Fibroblast of lung (primary cell): ENCODE data around the gene STX5. TPM values are rescaled to one million over a fixed set of nuclear protein-coding genes. Genes with fewer than 3 reads are reported as not detected.
A peak's percentile ranks its signal among the peaks of the same experiment; 100 is the strongest.

Experiments used
- DNase-seq, 2 donors: peaks; one replicate each; pipeline versions ENCODE4 v3.0.0 to v3.0.0-alpha.2; 2010; ENCODE audit warnings: low read depth in 2 of 2
- H2AFZ ChIP-seq: 2 replicates; pipeline ENCODE4 v1.5.1; 2012; ENCODE audit warnings: low read length, control low read depth, inconsistent platforms
- H3K27ac ChIP-seq: 2 replicates; pipeline ENCODE4 v1.5.1; 2011; ENCODE audit warnings: low read length, control low read depth; ENCODE audit not compliant: insufficient read depth
- H3K27me3 ChIP-seq: 2 replicates; pipeline ENCODE4 v1.5.1; 2011; ENCODE audit warnings: mild to moderate bottlenecking, low read length; ENCODE audit not compliant: control insufficient read depth, insufficient read depth
- H3K36me3 ChIP-seq: 2 replicates; pipeline ENCODE4 v1.5.1; 2011; ENCODE audit warnings: low read length; ENCODE audit not compliant: control insufficient read depth, insufficient read depth
- H3K4me1 ChIP-seq: 2 replicates; pipeline ENCODE4 v1.5.1; 2011; ENCODE audit warnings: low read length; ENCODE audit not compliant: control insufficient read depth, insufficient read depth; ENCODE audit errors: extremely low read depth
- H3K4me2 ChIP-seq: 2 replicates; pipeline ENCODE4 v1.5.1; 2011; ENCODE audit warnings: low read length, control low read depth; ENCODE audit not compliant: insufficient read depth; ENCODE audit errors: extremely low read depth
- H3K4me3 ChIP-seq, 4 experiments: fragments of 200-600 bp in 1 of 4; sonication (generic) in 1 of 4; replicated peaks in 1 of 4; 2 replicates each; pipeline ENCODE4 v1.5.1; 2011 to 2016; ENCODE audit warnings: low read length in 4 of 4, low read depth in 3 of 4, mild to moderate bottlenecking in 3 of 4, control low read depth in 2 of 4, inconsistent platforms in 1 of 4, mixed read lengths in 1 of 4; ENCODE audit not compliant: insufficient read depth in 1 of 4; ENCODE audit errors: control extremely low read depth in 1 of 4
- H3K79me2 ChIP-seq: 2 replicates; pipeline ENCODE4 v1.5.1; 2012; ENCODE audit warnings: mild to moderate bottlenecking, low read length, inconsistent platforms; ENCODE audit not compliant: control insufficient read depth, insufficient read depth
- H3K9ac ChIP-seq: 2 replicates; pipeline ENCODE4 v1.5.1; 2011; ENCODE audit warnings: mild to moderate bottlenecking, low read length, control low read depth; ENCODE audit not compliant: insufficient read depth
- H3K9me3 ChIP-seq: 2 replicates; pipeline ENCODE4 v1.5.1; 2012; ENCODE audit warnings: low read depth, low read length; ENCODE audit not compliant: control insufficient read depth, insufficient read depth
- H4K20me1 ChIP-seq: 2 replicates; pipeline ENCODE4 v1.5.1; 2011; ENCODE audit warnings: low read length; ENCODE audit not compliant: control insufficient read depth, insufficient read depth; ENCODE audit errors: extremely low read depth
- CTCF ChIP-seq, 2 donors: IDR thresholded peaks in 1 of 2; conservative IDR thresholded peaks in 1 of 2; 1 replicate in 1 of 2; 2 replicates in 1 of 2; pipeline ENCODE4 v1.5.1; 2011 to 2012; ENCODE audit warnings: low read length in 2 of 2, control low read depth in 1 of 2, inconsistent platforms in 1 of 2, low read depth in 1 of 2, mild to moderate bottlenecking in 1 of 2
- EZH2 ChIP-seq: IDR thresholded peaks from 2 replicates; pipeline ENCODE4 v1.5.1; 2012; ENCODE audit warnings: low read length, control low read depth, mild to moderate bottlenecking; ENCODE audit errors: missing control alignments
- polyA plus RNA-seq, 2 donors: library from polyadenylated mRNA; depleted of rRNA in 1 of 2; stranded (reverse) in 1 of 2; unstranded in 1 of 2; fragments of >200 nt; gene quantifications; 2 replicates each; pipeline ENCODE4 v1.2.1, GENCODE V29; 2011 to 2012; ENCODE audit warnings: missing spikeins in 1 of 2
- total RNA-seq: library from RNA; depleted of rRNA; stranded (reverse); fragments of >200 nt; gene quantifications from 2 replicates; pipeline ENCODE4 v1.2.1, GENCODE V29; 2014

Gene STX5
- total and polyA plus RNA-seq, 2 donors (not counting 1 experiment from before 2014, with no cell fraction given) = 44.9 to 48.9 TPM

- H3K79me2 ChIP-seq = peaks cover 42% of the 10 kb centered on the region
- peaks cover 2% of the 10 kb centered on the region for H4K20me1 ChIP-seq
- H3K4me2 ChIP-seq = peak overlapping the region; percentile 98
- H3K4me1 ChIP-seq = peaks cover 23% of the 10 kb centered on the region
- H3K9ac ChIP-seq = peak overlapping the region; percentile 100
- no peak for TF ChIP-seq CTCF (conservative IDR thresholded peaks at IDR 0.05 in 1 of 2, IDR thresholded peaks at IDR 0.05 in 1 of 2; ENCODE audit: low read depth in 1 of 2, low read length in 2 of 2)
- TF ChIP-seq EZH2 = no peak
- peak; percentile 75 to 86 for DNase-seq
- H3K27ac ChIP-seq = peak overlapping the region; percentile 100
- H3K36me3 ChIP-seq = peaks cover 22% of the 10 kb centered on the region
- H2AFZ ChIP-seq = peak overlapping the region; percentile 6
- H3K9me3 ChIP-seq = no peaks in the 10 kb centered on the region
- H3K27me3 ChIP-seq = no peaks in the 10 kb centered on the region
- H3K4me3 ChIP-seq = peak overlapping the region; percentile 99 to 100 (median 99)
Measured at GRCh38 chr11:62880231-62880802, 48.5 kb upstream of the STX5 start.

GRCh38 chr11:62879235-62879978 is 47.6 kb upstream of the STX5 start:
- peak in 1 of 2 donors; percentile 39 for DNase-seq
- H4K20me1 ChIP-seq = peaks cover 2% of the 10 kb centered on the region
- H3K79me2 ChIP-seq = peaks cover 34% of the 10 kb centered on the region
- no peak overlapping the region for H3K9ac ChIP-seq
- H3K36me3 ChIP-seq = peaks cover 15% of the 10 kb centered on the region
- peak overlapping the region; percentile 100 for H3K27ac ChIP-seq
- peak overlapping the region; percentile 98 for H3K4me2 ChIP-seq
- no peaks in the 10 kb centered on the region for H3K27me3 ChIP-seq
- H2AFZ ChIP-seq = peak overlapping the region; percentile 37
- H3K4me1 ChIP-seq = peaks cover 18% of the 10 kb centered on the region
- TF ChIP-seq CTCF (conservative IDR thresholded peaks at IDR 0.05 in 1 of 2, IDR thresholded peaks at IDR 0.05 in 1 of 2; ENCODE audit: low read depth in 1 of 2, low read length in 2 of 2) = no peak
- no peak for TF ChIP-seq EZH2
- H3K9me3 ChIP-seq = no peaks in the 10 kb centered on the region
- peak overlapping the region; percentile 11 to 100 (median 99) for H3K4me3 ChIP-seq

GRCh38 chr11:62876712-62877111 is 44.9 kb upstream of the STX5 start:
- DNase-seq = no peak
- no peak overlapping the region for H3K4me3 ChIP-seq
- H3K27me3 ChIP-seq = no peaks in the 10 kb centered on the region
- no peaks in the 10 kb centered on the region for H3K9me3 ChIP-seq
- H3K79me2 ChIP-seq = peaks cover 8% of the 10 kb centered on the region
- H2AFZ ChIP-seq = no peak overlapping the region
- H3K4me2 ChIP-seq = no peak overlapping the region
- TF ChIP-seq CTCF (conservative IDR thresholded peaks at IDR 0.05 in 1 of 2, IDR thresholded peaks at IDR 0.05 in 1 of 2; ENCODE audit: low read depth in 1 of 2, low read length in 2 of 2) (no peak), EZH2 (no peak)
- no peaks in the 10 kb centered on the region for H3K36me3 ChIP-seq
- H3K4me1 ChIP-seq = peaks cover 9% of the 10 kb centered on the region
- no peak overlapping the region for H3K9ac ChIP-seq
- H4K20me1 ChIP-seq = no peaks in the 10 kb centered on the region
- H3K27ac ChIP-seq = no peak overlapping the region
